Measurements from ENCODE around the gene ARMH3. TPM values are rescaled to one million over a fixed set of nuclear protein-coding genes. Genes with fewer than 3 reads are reported as not detected.

The ARMH3 gene
- total RNA-seq, 3 donors from 2014 or later, result 16.6 to 21.7 (median 21.5) TPM

GRCh38 chr10:101841826-101842225, 214.1 kb downstream of the ARMH3 start:
- Mint-ChIP-seq H3K9me3 (no peaks in the 10 kb centered on the region), H3K4me1 (ENCODE audit: low read depth) (peaks cover 49% of the 10 kb centered on the region), H3K4me3 (no peak overlapping the region), H3K36me3 (ENCODE audit: insufficient read depth) (peaks cover 6% of the 10 kb centered on the region), H3K27me3 (ENCODE audit: low read depth) (no peaks in the 10 kb centered on the region)
- ATAC-seq, result no peak
- DNase-seq, result no peak

DNA sequence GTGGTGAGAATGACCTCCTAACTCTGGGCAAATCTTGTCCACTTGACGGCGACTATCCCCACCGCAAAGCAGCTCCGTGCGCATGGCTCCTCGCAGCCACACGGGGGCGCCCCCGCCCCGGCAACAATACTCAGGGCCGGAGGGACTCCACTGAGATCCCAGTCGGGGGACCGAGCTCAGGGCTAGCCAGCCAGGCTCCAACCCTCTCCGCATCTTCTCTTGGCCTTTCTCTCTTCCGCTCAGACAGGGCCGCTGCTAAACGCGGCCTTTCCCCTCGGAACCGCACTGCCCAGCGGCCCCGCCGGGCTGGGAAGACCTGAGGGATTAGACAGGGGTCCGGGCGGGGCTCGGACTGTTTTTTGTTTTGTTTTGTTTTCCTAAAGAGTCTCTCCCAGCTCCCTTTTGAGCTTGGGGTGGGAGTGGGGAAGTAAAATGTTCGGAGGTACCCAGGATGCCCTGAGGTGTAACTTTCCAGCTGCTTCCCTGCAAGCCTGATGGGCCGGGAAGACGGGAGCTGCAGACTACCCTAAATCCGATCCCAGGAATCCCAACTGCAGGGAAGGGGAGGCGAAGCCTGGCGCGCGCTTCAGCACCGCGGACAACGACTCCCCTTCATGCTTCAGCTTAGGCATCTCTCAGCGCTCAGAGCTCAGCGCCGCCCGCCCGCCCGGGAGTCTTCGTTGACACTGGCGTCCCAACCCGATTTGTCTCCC, 215.1 kb downstream of the ARMH3 start:
- H3K27me3 Mint-ChIP-seq (ENCODE audit: low read depth), result no peaks in the 10 kb centered on the region
- peaks cover 1% of the 10 kb centered on the region for H3K36me3 Mint-ChIP-seq (ENCODE audit: insufficient read depth)
- H3K4me1 Mint-ChIP-seq (ENCODE audit: low read depth), result peaks cover 51% of the 10 kb centered on the region
- peak overlapping the region; percentile 78 for H3K4me3 Mint-ChIP-seq
- peak; percentile 61 to 65 for ATAC-seq
- H3K9me3 Mint-ChIP-seq, result no peaks in the 10 kb centered on the region
- DNase-seq, result peak; percentile 63

DNA sequence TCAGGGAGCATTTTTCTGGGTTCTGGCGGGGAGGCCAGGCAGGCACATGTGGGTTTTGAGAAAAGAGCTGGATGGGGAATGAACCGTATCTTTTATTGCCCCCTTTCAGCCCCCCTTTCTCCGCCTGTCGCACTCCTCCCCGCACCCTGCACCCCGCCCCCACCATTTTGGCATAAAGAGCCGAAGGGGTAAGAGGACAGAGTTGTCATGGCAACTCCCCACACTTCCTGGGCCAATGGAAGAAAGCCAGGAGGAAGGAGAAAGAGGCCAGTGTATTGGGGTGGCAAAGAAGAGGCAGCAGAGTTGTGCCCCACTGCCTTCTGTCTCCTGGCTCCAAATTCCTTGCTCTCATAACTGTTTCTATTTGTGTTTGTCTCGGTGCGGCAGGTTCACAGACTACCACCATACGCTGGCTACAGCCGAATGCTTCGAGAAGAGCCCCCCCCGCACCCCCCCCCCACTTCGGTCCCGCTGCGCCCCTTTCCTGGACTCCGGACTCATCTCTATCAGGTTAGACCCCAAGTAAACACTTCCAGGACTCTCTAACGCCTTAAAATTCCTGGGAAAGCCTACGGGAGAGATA, 215.8 kb downstream of the ARMH3 start:
- ATAC-seq (peak in 1 of 2 donors; percentile 2), DNase-seq (no peak)
- Mint-ChIP-seq H3K36me3 (ENCODE audit: insufficient read depth) (no peaks in the 10 kb centered on the region), H3K27me3 (ENCODE audit: low read depth) (no peaks in the 10 kb centered on the region), H3K4me3 (peak overlapping the region; percentile 78), H3K4me1 (ENCODE audit: low read depth) (peaks cover 56% of the 10 kb centered on the region), H3K9me3 (no peaks in the 10 kb centered on the region)

GRCh38 chr10:101839416-101840063, 216.4 kb downstream of the ARMH3 start:
- H3K9me3 Mint-ChIP-seq, result no peaks in the 10 kb centered on the region
- DNase-seq, result peak; percentile 61
- H3K27me3 Mint-ChIP-seq (ENCODE audit: low read depth), result no peaks in the 10 kb centered on the region
- peak overlapping the region; percentile 75 for H3K4me3 Mint-ChIP-seq
- peaks cover 57% of the 10 kb centered on the region for H3K4me1 Mint-ChIP-seq (ENCODE audit: low read depth)
- peak; percentile 29 to 36 for ATAC-seq
- H3K36me3 Mint-ChIP-seq (ENCODE audit: insufficient read depth), result no peaks in the 10 kb centered on the region

DNA sequence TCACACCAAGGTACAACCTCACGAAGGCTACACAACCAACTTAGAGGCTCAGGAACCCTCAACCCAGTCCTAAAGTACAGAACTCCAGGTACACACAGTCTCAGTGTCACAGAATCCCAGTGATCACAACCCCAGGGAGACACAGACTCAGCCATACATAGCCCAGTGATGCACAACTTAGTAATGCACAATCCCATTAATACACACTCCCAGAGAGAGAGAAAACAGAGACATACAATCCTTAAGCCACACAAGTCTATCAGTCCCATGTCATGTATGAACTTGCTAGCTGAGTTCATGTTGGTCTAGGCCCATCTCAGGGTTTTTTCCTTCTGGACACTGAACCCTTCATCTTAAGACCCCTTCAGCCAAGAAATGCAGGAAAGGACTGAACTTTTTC, 217.0 kb downstream of the ARMH3 start:
- DNase-seq, result no peak
- H3K36me3 Mint-ChIP-seq (ENCODE audit: insufficient read depth), result no peaks in the 10 kb centered on the region
- no peak for ATAC-seq
- no peaks in the 10 kb centered on the region for H3K27me3 Mint-ChIP-seq (ENCODE audit: low read depth)
- peak overlapping the region; percentile 75 for H3K4me3 Mint-ChIP-seq
- no peaks in the 10 kb centered on the region for H3K9me3 Mint-ChIP-seq
- peaks cover 57% of the 10 kb centered on the region for H3K4me1 Mint-ChIP-seq (ENCODE audit: low read depth)

DNA sequence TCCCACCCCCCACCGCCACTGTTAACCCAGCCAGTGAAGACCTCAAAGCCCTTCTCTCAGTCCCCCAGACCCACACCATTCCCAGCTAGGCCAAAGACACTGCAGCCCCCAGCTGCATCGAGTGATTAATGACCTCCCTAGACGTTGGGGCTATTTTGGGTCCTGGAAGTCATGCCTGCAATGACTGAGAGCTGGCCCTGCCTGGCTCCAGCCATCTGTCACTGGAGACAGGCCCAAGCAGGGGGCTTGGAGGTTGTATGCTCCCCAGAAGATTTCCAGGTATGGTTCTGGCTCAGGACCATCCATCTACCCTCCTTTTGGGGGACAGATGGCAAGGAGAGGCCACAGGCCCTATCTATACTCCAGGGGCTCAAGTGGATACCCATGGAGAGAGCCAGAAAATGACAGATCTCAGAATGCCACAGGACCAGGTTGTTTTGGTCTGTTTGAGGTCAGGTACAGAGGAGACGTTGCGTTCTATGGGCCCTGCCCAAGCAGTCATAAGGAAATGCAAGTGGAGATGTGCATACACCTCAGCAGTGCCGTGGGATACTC, 217.5 kb downstream of the ARMH3 start:
- Mint-ChIP-seq H3K36me3 (ENCODE audit: insufficient read depth) (no peaks in the 10 kb centered on the region), H3K4me3 (peak overlapping the region; percentile 75), H3K9me3 (no peaks in the 10 kb centered on the region), H3K27me3 (ENCODE audit: low read depth) (no peaks in the 10 kb centered on the region), H3K4me1 (ENCODE audit: low read depth) (peaks cover 61% of the 10 kb centered on the region)
- ATAC-seq (no peak), DNase-seq (no peak)

DNA sequence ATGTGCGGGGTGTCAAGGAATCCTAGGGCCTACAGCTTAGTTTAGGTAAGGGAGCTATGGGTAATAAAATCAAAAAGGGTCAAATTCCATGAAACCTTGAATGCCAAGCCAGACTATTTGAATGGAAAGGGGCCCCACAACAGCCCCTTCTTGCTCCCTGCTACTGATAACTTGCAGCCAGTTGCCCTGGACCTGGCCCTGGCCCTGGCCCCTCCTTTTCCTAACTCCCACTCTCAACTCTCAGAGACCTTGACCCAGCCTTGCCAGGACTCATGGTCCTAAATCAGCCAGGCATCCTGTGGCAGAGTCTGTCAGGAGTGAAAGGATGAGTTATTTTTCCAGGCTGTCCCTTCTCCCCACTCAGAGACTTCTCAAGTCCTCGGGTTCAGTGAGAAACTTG, 218.2 kb downstream of the ARMH3 start:
- Mint-ChIP-seq H3K4me3 (no peak overlapping the region), H3K9me3 (no peaks in the 10 kb centered on the region), H3K4me1 (ENCODE audit: low read depth) (peaks cover 62% of the 10 kb centered on the region), H3K27me3 (ENCODE audit: low read depth) (no peaks in the 10 kb centered on the region), H3K36me3 (ENCODE audit: insufficient read depth) (no peaks in the 10 kb centered on the region)
- no peak for ATAC-seq
- DNase-seq, result no peak

GRCh38 chr10:101835362-101835761, 220.6 kb downstream of the ARMH3 start:
- Mint-ChIP-seq H3K4me3 (no peak overlapping the region), H3K4me1 (ENCODE audit: low read depth) (peaks cover 61% of the 10 kb centered on the region), H3K27me3 (ENCODE audit: low read depth) (no peaks in the 10 kb centered on the region), H3K9me3 (no peaks in the 10 kb centered on the region), H3K36me3 (ENCODE audit: insufficient read depth) (no peaks in the 10 kb centered on the region)
- ATAC-seq (no peak), DNase-seq (no peak)

DNA sequence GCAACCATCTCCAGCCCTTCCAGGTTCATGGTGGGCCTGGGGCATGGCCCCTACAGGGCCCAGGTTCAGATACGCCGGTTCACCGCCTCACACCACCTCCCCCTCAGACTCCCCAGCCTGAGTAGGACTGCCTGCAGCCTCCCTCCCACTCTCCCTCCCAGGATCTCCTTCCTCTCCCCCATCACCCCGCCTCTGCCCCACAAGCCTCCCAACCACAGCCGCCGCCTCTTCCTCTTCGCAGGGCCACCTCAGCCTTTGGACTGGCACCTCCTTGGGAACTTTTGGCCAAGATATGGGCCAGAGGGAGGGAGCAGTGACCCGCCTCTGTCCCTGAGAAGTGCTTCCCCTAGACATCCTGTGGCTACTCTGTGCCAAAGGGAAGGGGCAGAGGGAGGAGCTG, 221.6 kb downstream of the ARMH3 start:
- Mint-ChIP-seq H3K4me1 (ENCODE audit: low read depth) (peaks cover 63% of the 10 kb centered on the region), H3K36me3 (ENCODE audit: insufficient read depth) (no peaks in the 10 kb centered on the region), H3K27me3 (ENCODE audit: low read depth) (no peaks in the 10 kb centered on the region), H3K9me3 (no peaks in the 10 kb centered on the region), H3K4me3 (no peak overlapping the region)
- DNase-seq (no peak), ATAC-seq (no peak)

GRCh38 chr10:101833466-101833865, 222.5 kb downstream of the ARMH3 start:
- Mint-ChIP-seq H3K4me3 (no peak overlapping the region), H3K36me3 (ENCODE audit: insufficient read depth) (no peaks in the 10 kb centered on the region), H3K9me3 (no peaks in the 10 kb centered on the region), H3K4me1 (ENCODE audit: low read depth) (peaks cover 56% of the 10 kb centered on the region), H3K27me3 (ENCODE audit: low read depth) (no peaks in the 10 kb centered on the region)
- ATAC-seq (no peak), DNase-seq (no peak)

- no peaks in the 10 kb centered on the region for H3K36me3 Mint-ChIP-seq (ENCODE audit: insufficient read depth)
- H3K4me1 Mint-ChIP-seq (ENCODE audit: low read depth), result peaks cover 56% of the 10 kb centered on the region
- H3K27me3 Mint-ChIP-seq (ENCODE audit: low read depth), result no peaks in the 10 kb centered on the region
- H3K4me3 Mint-ChIP-seq, result no peak overlapping the region
- no peak for ATAC-seq
- no peak for DNase-seq
- H3K9me3 Mint-ChIP-seq, result no peaks in the 10 kb centered on the region
Measured at GRCh38 chr10:101832325-101832771, 223.6 kb downstream of the ARMH3 start.

DNA sequence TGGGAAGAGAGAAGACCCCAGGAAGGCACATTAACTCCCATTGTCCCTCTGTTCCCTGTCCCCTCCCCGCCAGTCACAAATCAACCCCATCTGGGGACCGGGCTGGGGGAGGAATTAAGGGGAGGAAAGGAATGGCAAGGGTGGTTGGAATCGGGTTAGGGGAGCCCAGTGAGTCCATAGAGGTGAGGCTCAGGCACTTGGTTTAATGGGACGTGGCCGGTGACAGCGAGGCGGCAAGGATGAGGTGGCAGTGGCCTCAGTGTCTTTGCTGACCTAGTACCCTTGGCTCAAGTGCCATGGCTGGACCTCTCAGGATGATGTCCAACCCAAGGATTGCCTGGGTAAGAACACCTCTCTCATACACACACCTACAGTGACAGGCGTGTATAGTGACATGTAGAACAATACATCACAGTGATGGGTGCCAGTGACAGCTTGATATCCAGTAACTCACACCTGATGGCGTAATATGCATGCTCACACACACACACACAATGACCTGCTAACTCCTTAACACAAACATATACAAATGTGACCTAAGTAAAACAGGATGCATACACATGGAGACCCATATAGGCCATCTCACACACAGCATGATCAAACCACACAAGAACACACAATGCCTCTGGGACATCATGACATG, 224.7 kb downstream of the ARMH3 start:
- Mint-ChIP-seq H3K9me3 (no peaks in the 10 kb centered on the region), H3K4me3 (peak overlapping the region; percentile 79)
- no peak for DNase-seq

DNA sequence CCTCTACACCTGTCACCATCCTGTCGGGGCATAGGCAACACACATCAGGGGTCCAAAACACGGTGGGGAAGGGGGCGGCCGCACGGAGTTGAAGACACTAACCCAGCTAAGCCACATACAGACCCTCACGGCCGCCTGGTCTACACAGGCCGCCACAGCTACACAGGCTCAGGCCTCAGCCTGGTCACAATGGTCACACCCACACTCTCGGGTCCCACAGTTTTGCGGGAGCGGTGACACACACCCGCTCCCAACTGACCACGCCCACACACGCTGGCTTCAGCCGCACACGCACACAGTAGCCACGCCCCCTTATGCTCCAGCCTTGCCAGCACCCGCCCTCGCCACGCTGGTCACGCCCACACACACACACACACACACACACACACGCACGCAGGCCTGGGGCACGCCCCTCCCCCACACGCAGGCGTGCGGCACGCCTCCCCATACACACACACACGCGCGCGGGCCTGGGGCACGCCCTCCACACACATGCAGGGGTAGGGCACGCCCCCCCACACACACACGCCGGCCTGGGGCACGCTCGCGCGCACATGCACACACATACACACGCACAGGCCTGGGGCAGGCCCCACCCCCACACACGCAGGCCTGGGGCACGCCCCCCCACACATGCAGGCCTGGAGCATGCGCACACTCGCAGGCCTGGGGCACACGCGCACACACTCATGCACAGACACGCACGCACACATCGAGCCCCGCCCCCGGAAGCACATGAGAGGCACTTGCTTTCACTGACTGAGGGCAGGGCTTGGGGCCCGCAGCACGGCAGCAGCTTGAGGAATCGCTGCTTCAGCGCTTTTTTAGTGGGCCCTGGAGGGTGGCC, 225.4 kb downstream of the ARMH3 start:
- Mint-ChIP-seq H3K4me1 (ENCODE audit: low read depth) (peaks cover 50% of the 10 kb centered on the region), H3K36me3 (ENCODE audit: insufficient read depth) (no peaks in the 10 kb centered on the region), H3K27me3 (ENCODE audit: low read depth) (no peaks in the 10 kb centered on the region), H3K9me3 (no peaks in the 10 kb centered on the region), H3K4me3 (peak overlapping the region; percentile 79)
- DNase-seq, result peak; percentile 95
- peak; percentile 80 for ATAC-seq

More for the DNA sequence above, 224.7 kb downstream of the ARMH3 start:
- Mint-ChIP-seq H3K36me3 (ENCODE audit: insufficient read depth) (no peaks in the 10 kb centered on the region), H3K4me1 (ENCODE audit: low read depth) (peaks cover 56% of the 10 kb centered on the region), H3K27me3 (ENCODE audit: low read depth) (no peaks in the 10 kb centered on the region)
- no peak for ATAC-seq

Measured in activated T-cell treated with anti-CD3 and anti-CD28 coated beads, Interleukin-2, amount 50 U/mL, for 4 hours (primary cell).